Measurements from ENCODE around the gene SCO2. TPM values are rescaled to one million over a fixed set of nuclear protein-coding genes. Genes with fewer than 3 reads are reported as not detected.

Gene SCO2
- polyA plus RNA-seq, 1 donor (not counting 4 experiments of a cell fraction or from before 2014, with no cell fraction given): 1.9 TPM

DNA sequence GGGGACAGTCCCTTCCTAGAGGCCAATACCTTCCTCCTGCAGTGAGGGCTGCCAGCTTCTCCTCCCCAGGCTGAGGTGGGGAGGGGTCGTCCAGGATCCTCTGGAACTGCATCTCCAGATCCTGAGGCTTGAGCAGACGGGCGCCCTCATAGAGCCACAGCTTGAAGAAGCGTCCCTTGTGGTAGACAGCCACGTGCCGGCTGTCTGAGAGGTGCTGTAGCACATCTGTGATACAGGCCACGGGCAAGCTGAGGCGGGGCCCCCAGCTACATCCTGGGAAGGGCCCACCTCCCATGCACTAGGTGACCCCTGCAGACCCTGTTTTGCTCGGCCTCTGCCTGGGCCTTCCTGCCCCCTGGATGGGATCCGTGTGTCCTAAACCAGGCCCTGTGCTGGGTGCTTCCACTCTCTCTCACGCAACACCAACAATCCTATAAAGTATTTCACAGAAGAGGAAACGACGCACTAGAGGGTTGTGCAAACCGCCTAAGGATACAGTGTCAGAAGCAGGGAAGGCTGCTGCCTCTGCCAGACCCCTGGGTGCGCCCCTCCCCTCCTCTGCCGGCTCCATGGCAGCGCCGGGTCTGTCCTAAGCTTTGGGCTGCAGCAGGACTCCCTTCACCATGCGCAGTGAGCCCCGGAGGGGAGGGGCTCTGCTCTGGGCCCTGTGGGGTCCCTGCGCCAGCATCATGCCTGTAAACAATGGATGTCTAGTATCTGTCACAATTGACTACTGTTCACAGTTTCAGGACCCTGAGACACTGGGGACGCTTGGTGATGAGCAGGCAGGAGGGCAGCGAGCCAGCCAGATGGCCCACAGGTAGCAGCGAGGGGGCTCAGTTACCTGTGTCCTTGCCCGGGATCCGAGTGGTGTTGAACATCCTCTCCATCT is 48.3 kb upstream of the SCO2 start:
- H3K36me3 ChIP-seq (ENCODE audit: control insufficient read depth in 2 of 2, extremely low read depth in 1 of 2, insufficient read depth in 2 of 2, low read length in 2 of 2): peaks cover 19 to 30% of the 10 kb centered on the region in 2 experiments
- H3K4me1 ChIP-seq (ENCODE audit: control insufficient read depth, extremely low read depth, insufficient read depth, low read length): no peaks in the 10 kb centered on the region
- no peak overlapping the region for H3K4me2 ChIP-seq (ENCODE audit: control insufficient read depth, extremely low read depth, insufficient read depth, low read depth, low read length)
- TF ChIP-seq EZH2 (IDR thresholded peaks at IDR 0.05; ENCODE audit: low read length): no peak
- TF ChIP-seq, protein P1, sequence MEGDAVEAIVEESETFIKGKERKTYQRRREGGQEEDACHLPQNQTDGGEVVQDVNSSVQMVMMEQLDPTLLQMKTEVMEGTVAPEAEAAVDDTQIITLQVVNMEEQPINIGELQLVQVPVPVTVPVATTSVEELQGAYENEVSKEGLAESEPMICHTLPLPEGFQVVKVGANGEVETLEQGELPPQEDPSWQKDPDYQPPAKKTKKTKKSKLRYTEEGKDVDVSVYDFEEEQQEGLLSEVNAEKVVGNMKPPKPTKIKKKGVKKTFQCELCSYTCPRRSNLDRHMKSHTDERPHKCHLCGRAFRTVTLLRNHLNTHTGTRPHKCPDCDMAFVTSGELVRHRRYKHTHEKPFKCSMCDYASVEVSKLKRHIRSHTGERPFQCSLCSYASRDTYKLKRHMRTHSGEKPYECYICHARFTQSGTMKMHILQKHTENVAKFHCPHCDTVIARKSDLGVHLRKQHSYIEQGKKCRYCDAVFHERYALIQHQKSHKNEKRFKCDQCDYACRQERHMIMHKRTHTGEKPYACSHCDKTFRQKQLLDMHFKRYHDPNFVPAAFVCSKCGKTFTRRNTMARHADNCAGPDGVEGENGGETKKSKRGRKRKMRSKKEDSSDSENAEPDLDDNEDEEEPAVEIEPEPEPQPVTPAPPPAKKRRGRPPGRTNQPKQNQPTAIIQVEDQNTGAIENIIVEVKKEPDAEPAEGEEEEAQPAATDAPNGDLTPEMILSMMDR (optimal IDR thresholded peaks at IDR 0.05 in 1 of 3, IDR thresholded peaks at IDR 0.05 in 1 of 3, conservative IDR thresholded peaks at IDR 0.05 in 1 of 3; ENCODE audit: extremely low read depth in 1 of 3, insufficient read depth in 2 of 3, low read length in 3 of 3): no peak
- no peak overlapping the region for H3K9ac ChIP-seq (ENCODE audit: control insufficient read depth, extremely low read depth, insufficient read depth, low read length)
- DNase-seq (ENCODE audit: low read depth, low spot score): no peak
- no peaks in the 10 kb centered on the region for H3K9me1 ChIP-seq (ENCODE audit: control insufficient read depth, extremely low read depth, insufficient read depth, low read length)
- H3K27me3 ChIP-seq (ENCODE audit: control insufficient read depth, extremely low read depth, insufficient read depth, low read length): no peaks in the 10 kb centered on the region
- H3K4me3 ChIP-seq (ENCODE audit: control insufficient read depth in 2 of 3, extremely low read depth in 1 of 3, insufficient read depth in 2 of 3, low read depth in 1 of 3, low read length in 3 of 3): no peak overlapping the region
- H3K9me3 ChIP-seq (ENCODE audit: control insufficient read depth, low read depth, low read length): no peaks in the 10 kb centered on the region
- dilution Hi-C loops (cut with MboI; ENCODE audit: extremely low pct_ligation_motif_present, low sequenced_read_pairs): no loop called here
- H3K27ac ChIP-seq (ENCODE audit: control insufficient read depth, insufficient read depth, low read length): no peak overlapping the region
- no peaks in the 10 kb centered on the region for H3K79me2 ChIP-seq (ENCODE audit: control insufficient read depth, insufficient read depth, low read length)
- no peak for FAIRE-seq
- no peaks in the 10 kb centered on the region for H4K20me1 ChIP-seq (ENCODE audit: control insufficient read depth, extremely low read depth, insufficient read depth, low read length)
- no peak overlapping the region for H2AFZ ChIP-seq (ENCODE audit: control insufficient read depth, low read length)

DNA sequence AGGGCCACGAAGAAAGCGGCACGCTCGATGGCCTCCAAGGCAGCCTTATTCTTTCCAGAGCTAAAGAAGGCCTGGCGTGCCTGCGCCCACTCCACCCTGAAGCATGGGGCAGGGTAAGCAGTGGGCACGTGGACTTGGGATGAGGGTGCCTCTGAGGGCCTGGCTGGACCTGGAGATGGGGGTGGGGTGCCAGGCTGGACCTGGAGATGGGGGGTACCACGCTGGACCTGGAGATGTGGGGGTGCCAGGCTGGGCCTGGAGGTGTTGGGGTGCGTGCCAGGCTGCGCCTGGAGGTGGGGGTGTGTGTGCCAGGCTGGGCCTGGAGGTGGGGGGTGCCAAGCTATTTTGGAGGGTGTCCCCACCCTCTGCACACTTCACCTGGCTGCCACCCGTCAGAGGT is 47.6 kb upstream of the SCO2 start:
- TF ChIP-seq EZH2 (IDR thresholded peaks at IDR 0.05; ENCODE audit: low read length): no peak
- TF ChIP-seq, protein P1 (optimal IDR thresholded peaks at IDR 0.05 in 1 of 3, IDR thresholded peaks at IDR 0.05 in 1 of 3, conservative IDR thresholded peaks at IDR 0.05 in 1 of 3; ENCODE audit: extremely low read depth in 1 of 3, insufficient read depth in 2 of 3, low read length in 3 of 3): no peak
- Histone ChIP-seq H3K9ac (ENCODE audit: control insufficient read depth, extremely low read depth, insufficient read depth, low read length) (no peak overlapping the region), H2AFZ (ENCODE audit: control insufficient read depth, low read length) (no peak overlapping the region), H4K20me1 (ENCODE audit: control insufficient read depth, extremely low read depth, insufficient read depth, low read length) (no peaks in the 10 kb centered on the region), H3K27me3 (ENCODE audit: control insufficient read depth, extremely low read depth, insufficient read depth, low read length) (no peaks in the 10 kb centered on the region), H3K4me2 (ENCODE audit: control insufficient read depth, extremely low read depth, insufficient read depth, low read depth, low read length) (no peak overlapping the region), H3K4me3 (ENCODE audit: control insufficient read depth in 2 of 3, extremely low read depth in 1 of 3, insufficient read depth in 2 of 3, low read depth in 1 of 3, low read length in 3 of 3) (no peak overlapping the region), H3K27ac (ENCODE audit: control insufficient read depth, insufficient read depth, low read length) (no peak overlapping the region), H3K9me3 (ENCODE audit: control insufficient read depth, low read depth, low read length) (no peaks in the 10 kb centered on the region), H3K79me2 (ENCODE audit: control insufficient read depth, insufficient read depth, low read length) (no peaks in the 10 kb centered on the region), H3K4me1 (ENCODE audit: control insufficient read depth, extremely low read depth, insufficient read depth, low read length) (no peaks in the 10 kb centered on the region), H3K36me3 (ENCODE audit: control insufficient read depth in 2 of 2, extremely low read depth in 1 of 2, insufficient read depth in 2 of 2, low read length in 2 of 2) (peaks cover 16 to 32% of the 10 kb centered on the region in 2 experiments), H3K9me1 (ENCODE audit: control insufficient read depth, extremely low read depth, insufficient read depth, low read length) (no peaks in the 10 kb centered on the region)
- FAIRE-seq: no peak
- no peak for DNase-seq (ENCODE audit: low read depth, low spot score)
- dilution Hi-C loops (cut with MboI; ENCODE audit: extremely low pct_ligation_motif_present, low sequenced_read_pairs): no loop called here
